Measurements from ENCODE around the gene DCAF12L1.

DCAF12L1 gene

DNA sequence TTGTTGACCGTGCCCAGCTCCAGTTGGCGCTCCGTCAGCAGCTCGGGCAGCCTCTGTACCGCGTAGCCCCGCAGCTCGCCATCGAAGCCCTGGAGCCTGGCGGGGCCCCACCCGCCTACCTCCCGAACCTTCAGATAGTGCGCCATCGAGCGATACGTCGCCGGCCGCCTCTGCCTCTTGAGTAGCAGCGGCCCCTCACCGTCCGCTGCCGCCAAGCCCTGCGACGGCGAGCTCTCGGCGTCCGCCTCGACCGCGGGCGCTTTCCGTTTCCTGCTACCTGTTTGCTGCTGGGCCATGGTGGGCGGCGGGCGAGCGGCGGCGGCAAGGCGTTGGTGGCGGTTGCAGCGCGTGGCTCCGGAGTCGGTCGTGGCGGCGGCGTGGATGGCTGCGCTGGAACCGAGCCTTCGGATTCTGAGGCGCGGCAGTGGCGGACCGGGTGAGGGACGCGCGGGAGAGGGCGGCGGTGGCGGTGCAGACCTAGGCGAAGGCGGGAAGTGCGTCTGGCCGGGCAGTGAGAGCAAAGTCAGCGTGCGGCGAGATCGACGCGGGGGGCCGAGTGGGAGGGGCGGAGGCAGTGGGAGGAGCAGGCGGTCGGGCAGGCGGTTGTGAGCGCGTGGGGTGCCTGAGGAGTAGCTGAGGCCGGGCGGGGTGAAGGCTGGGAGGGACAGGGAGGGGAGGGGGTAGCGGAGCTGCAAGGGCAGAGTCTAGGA lies at the start of gene DCAF12L1:
TSS of gene DCAF12L1 (minus strand) at position 502 of the 710 bp plus-strand sequence. CDS start at position 296, 206 bp downstream.
- DNase-seq, result no peak

DNA sequence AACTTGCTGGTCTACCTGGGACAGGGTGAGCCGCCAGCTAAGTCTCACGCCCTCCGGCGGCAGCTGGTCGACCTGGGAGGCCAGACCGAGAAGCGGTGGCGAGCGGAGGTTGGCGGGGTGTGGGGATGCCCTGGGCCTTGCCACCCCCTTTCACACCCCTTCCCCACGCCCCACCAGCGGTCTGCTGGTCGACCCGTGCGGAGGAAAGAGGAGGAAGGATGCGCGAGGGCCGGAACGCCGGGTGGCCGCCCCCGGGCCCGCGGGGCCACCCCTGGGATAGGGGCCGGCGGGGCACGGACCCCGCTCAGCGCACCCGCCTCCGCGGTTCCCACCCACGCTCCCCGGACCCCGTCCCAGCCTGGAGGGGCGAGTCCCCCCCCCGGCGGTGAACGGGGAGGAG lies 28.3 kb upstream of the DCAF12L1 start:
- DNase-seq, result no peak

DNA sequence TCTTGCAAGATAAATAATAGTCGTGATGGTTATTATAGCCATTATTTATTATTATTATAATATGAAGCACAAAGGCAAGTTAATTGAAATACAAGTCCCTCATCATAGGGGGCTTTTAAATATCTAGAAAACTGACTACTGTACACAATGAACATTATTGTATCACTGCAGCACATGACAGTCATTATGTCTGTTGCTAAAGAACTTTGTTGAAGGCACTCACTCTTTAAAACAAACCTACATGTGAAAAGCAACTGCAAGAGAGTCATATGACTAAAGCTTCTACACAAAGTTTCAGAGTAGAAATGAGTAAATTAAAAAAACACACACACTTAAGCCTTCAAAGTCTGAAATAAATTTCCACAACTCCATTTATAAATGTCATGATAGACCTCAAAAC lies 23.3 kb upstream of the DCAF12L1 start:
- no peak for DNase-seq

DNA sequence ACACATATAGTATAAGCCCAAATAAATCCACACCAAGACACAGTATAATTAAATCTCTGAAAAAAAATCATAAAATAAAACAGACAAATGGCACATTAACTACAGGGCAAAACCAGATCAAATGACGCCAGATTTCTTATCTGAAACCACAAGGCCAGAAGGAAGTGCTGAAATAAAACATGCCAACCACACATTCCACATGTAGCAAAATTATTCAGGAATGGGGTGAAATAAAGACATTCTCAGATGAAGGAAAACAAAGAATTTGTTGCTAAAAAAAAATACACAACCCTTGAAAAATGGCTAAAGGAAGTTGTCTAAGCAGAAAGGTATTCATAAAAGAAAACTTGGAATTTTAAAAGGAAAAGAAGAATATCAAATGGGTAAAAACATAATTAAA lies 4.5 kb upstream of the DCAF12L1 start:
- DNase-seq, result no peak

DNA sequence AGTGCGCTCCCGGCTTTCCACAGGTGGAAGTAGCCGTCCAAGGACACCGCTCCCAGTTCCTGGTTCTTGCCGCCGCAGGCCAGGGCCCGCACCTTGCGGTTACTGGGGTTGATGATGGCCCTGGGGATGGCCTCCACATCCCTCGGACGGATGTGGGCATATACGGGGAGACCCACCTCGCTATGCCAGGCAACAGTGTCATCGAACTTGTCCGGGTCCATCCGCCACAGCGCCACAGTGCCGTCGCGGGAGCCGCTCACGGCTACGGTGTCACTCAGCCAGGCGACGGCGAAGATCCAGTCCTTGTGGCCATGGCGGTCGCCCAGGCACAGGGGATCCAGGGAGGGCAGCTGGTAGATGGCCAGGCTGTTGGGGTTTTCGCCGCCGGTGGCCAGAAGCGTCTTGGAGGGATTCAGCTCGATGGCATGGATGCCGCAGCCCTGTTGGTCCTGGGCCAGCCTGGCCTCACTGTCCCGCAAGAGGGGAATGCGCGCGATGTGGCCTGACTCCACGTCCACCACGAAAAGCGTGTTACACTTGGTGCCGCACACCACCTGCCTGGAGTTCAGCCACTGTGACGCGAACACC lies 795 bp downstream of the DCAF12L1 start:
- no peak for DNase-seq

DNA sequence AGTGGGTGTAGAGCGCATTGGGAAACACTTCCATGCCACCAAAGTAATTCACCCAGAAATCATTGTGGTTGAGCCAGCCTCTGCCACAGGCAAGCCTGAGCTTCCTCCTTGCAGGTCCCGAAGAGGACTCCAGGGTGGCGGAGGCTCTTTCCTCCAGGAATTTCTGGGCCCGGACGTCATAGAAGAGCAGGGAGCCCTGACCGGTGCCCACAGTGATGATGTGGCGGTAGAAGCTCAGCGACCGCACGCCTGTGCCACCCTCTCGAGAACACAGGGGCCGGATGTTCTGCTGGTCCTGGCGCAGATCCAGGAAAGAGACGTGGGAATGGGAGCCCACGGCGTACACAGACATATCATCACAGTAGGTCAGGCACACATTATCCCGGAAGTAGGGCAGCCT lies 1.3 kb downstream of the DCAF12L1 start:
- DNase-seq, result no peak

GRCh38 chrX:126550816-126551215 lies 1.8 kb downstream of the DCAF12L1 start:
- DNase-seq, result no peak

- no peak for DNase-seq
These were observed 42.7 kb downstream of the DCAF12L1 start for GRCh38 chrX:126509923-126510322.
